Raji (cell line): ENCODE measurements around the gene MYOZ2.

Experiments used
- POLR2A ChIP-seq: IDR thresholded peaks from 2 replicates; pipeline ENCODE4 v1.6.1; 2011; ENCODE audit warnings: low read depth, low read length, control low read depth; ENCODE audit not compliant: insufficient read depth

MYOZ2 gene

GRCh38 chr4:119135721-119136121, at the start of gene MYOZ2:
Gene MYOZ2 (plus strand): TSS chr4:119135832. CDS start chr4:119136526, 694 bp downstream.
- TF ChIP-seq POLR2A: no peak

DNA sequence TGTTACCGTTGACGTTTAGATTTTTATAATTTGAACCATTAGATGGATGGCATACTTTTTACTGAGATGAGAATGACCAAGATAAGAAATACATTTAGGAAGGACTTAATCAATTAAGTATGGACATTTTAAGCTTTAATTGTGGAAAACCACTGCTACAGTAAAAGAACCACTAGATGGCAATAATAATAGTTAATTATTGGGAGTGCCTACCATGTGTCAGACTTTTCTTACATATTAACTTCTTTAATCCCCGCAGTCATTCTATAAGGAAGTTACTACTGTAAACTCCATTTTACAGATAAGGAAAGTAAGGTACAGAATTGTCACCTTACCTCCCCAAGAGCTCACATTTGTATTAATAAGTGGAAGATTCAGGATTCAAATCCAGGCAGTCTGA, 48.5 kb upstream of the MYOZ2 start:
- TF ChIP-seq POLR2A: no peak

DNA sequence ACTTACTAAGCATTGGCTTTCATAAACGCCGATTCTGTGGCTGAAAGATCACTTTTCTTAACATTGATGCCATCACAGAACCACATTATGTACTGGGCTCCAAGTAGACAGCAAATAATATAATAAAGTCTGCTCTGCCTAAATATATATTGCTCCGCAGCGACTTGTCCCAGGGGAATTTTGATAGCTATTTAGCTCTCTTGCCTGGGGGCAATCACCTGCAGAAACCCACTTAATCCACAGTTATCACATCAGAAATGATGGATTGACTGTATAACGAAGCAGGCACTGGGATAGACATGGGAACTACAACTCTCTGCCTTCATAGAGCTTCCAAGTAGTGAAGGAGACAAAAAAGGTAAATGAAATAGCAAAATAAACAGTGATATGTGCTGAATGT, 48.0 kb upstream of the MYOZ2 start:
- no peak for TF ChIP-seq POLR2A

GRCh38 chr4:119093042-119093827, 42.4 kb upstream of the MYOZ2 start:
- TF ChIP-seq POLR2A: no peak

DNA sequence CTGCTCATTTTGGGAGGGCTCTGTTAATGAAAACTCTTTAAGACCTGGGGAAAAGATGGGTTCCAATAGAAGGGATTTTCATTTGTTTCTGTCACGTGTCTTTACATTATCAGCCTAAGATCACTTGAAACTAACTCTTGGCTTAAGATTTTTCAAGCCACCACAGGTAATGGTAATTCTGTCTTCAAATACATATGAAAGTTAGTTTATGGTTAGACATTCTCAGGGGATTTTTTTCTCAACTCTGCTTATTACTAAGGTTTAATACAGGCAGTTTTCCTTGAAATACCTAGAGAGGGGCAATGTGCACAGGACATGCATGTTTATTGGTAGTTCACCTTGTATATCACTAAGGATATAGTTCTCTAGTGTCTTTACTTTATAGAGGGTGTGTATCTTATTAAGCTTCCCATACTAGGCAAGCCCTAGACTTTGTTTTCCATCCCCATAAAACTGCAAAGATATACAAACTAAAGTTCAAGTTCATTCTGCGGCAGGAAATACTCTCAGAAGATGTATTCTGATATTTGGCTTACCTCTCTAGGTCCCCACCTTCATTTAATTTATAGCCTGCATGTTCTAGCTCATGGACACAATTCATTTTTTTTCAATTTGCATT, 38.2 kb upstream of the MYOZ2 start:
- no peak for TF ChIP-seq POLR2A

- TF ChIP-seq POLR2A: no peak
Observed at GRCh38 chr4:119098306-119098705, 37.3 kb upstream of the MYOZ2 start.

DNA sequence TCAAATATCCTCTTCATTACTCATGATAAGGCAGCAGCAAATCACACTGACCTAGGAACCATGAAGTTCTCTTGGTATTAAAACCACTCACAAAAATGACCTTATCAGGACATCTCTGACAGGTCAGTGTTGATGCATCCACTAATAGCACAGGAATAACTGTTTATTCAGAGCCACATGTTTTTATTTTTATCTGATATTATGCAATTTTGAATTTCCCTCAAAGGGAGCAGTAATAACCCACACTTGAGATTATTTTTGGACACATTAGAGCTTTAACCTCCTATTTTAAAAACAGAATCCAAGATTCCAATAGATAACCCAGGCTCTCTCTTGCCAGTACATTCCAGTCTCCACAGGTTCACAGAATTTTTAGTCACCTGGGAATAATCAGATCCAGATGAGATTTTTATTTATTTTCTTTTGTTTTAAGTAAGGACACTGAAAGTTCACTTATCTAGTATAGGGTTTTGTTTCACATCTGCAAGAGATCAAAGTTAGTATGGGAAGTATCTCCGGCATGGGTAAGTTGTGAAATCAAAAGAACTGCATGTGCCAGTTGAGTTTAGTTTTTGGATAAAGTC, 36.3 kb upstream of the MYOZ2 start:
- no peak for TF ChIP-seq POLR2A

DNA sequence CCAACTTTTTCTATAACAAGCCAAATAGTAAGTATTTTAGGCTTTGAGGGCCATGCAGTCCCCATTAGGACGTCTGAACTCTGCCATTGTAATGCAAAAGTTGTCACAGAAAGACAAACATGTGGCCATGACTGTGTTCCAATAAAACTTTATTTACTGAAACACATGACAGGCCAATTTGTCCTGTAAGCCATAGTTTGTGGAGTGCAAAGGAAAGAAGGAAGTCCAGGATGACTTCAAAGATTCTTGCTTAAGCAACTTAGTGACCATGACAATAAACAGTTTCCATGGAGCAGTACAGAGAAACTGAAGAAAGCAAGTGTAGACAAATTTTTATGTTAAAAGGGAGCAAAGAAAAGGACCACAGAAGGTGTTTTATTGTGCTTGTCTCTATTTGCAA, 35.0 kb upstream of the MYOZ2 start:
- TF ChIP-seq POLR2A: no peak

GRCh38 chr4:119103263-119103662, 32.4 kb upstream of the MYOZ2 start:
- TF ChIP-seq POLR2A: no peak

DNA sequence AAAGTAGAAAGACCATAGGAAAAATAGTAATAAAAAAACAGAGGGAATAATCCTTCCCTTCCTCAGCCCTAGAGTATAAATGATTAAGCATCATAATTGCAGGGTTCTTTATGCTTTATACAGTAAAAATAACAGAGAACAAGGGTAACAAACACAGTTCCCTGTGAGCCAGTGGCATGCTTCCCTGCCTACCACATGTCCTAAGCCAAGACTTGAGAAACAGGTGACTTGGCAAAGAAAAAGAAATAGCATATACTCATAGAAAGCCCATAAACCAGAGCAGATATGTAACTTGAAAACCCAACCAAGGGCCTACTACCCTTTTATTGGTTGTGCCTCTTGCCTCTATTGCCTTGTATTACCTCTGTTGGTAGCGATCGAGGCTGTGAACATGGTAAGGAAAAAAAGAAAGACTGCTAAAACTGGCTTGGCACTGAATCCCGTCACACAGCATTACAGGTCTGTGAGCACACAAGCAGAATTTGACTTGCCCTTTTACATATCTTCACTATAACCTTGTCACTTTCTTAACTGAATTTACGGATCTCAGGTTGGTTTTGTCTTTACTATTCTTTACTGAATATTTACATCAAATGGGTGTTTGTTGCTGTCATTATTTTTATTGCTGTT, 30.9 kb upstream of the MYOZ2 start:
- no peak for TF ChIP-seq POLR2A

GRCh38 chr4:119105605-119106004, 30.0 kb upstream of the MYOZ2 start:
- no peak for TF ChIP-seq POLR2A

DNA sequence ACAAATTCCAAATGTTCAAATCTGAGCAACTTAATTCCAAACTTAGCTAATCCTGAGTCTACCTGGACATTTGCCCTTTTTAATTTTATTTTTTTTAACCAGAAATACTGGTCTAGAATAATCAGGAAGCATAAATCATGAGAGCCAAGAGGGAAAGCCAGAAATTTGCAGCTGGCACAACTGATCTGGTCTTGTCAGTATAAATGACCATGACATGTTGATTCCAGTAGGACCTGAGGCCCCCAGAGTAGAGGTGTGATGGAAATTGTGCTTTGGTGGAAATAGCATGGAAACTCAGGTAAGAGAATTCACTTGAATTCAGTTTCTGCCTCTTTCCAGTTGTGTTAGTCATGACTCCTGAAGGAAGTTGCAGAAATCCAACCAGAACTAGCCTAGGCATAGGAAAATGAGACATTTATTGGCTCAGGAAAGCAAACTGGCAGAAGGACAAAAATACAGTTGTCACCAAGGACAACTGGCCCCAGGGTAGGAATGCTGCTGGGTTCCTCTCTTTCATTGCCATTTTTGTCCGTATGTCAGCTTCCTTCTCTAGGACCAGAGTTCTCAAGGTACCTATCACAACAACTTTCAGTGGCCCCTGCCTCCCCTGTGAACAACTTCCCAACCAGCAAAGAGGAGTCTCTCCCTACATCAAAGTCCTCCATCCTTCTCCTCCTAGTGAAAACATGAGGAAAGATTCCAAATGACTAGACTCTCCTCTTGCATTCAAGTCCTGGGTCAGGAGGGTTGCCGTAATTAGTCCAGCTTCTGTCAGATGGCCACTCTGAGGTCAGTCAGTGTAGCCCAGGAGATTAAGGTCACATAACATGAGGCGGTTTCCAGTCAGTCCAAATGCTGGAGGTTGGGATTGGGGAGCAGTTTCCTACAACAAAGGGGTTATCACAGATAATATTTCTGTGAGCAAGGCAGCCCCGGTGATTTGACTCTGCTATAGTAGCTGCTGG, 29.3 kb upstream of the MYOZ2 start:
- TF ChIP-seq POLR2A: no peak

DNA sequence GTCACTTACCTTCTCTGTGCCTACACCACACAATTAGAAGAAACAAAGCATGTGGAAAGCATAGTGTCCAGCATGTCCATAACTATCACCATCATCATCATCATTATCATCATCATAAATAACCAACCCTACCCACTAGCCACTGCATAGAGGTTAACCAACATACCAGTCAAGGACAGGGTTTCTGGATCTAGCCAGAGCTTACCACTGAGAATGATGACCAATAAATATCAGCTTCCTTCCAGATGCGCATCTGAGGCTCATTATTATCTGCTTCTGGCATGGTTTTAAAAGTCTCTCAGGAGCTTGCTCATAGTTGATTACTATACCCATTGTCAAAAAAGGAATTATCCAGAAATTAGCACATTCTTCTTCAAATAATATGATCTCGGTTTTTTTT, 25.5 kb upstream of the MYOZ2 start:
- no peak for TF ChIP-seq POLR2A

DNA sequence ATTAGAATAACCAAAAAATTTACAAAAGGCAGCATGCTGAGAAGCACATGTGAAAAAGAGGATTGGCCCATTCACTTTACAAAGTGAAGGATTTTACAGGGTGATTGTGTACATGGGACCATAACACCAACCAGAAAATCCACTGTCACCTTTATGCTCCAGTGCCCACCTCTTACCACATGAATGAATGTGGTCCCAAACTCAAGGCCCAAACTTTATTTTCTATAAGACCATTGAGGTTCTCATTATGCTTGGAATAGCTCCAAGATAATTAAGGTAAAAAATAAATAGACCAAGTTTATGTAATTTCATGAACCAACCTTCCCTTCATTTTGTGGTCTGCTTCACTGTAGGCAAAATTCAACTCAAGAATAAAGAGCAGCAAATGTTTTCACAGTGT, 24.3 kb upstream of the MYOZ2 start:
- TF ChIP-seq POLR2A: no peak
